Stimulated activated CD4-positive, alpha-beta T cell treated with anti-CD3 and anti-CD28 coated beads, Interleukin-4, amount 100 ng/mL, for 1 hour (primary cell): ENCODE data around the gene XK.
"Not testable (repeated sequence)": the region's sequence is repeated elsewhere in the genome, so short reads cannot be mapped to it uniquely, and the experiment has no call there.

Experiments used
- DNase-seq: peaks from one replicate; pipeline ENCODE4 v3.0.0-alpha.2; 2020

XK gene

DNA sequence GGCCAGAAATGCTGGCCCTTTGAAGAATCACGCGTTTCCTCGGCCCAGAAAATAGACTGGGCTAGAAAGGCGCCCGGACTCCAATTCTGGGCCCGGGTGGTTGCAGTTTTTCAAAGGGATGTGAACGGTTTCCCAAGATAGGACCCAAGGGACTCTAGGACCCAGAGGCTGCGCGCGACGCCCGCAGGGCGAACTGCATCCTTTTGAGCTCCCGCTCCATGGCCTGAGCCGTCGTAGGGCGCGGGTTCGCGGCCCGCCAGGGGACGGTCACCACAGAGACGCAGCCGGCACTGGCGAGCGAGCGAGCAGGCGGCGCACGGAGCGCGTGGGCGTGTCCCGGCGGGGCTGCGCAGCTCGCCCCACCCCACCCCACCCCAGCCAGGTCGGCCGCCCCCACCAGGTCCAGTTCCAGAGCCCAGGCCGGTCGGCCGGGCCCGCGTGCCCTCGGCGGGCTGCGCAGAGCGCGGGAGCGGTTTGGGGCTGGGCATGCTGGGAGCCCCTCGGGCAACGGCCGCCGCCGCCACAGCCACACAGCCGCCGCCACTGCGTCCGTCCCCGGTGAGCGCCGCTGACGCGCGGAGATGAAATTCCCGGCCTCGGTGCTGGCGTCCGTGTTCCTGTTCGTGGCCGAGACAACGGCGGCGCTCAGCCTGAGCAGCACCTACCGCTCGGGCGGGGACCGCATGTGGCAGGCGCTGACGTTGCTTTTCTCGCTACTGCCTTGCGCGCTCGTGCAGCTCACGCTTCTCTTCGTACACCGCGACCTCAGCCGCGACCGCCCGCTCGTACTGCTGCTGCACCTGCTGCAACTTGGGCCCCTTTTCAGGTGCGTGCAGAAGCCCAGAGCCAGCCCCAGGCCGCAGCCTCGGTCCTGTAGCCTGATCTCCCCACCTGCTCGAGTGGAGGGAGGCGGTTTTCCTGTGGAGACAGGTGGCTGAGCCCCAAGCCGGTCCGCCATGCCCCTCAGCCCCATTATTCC, at the start of gene XK:
TSS of gene XK (plus strand) at position 411 of the 979 bp plus-strand sequence. CDS start at position 582, 171 bp downstream.
- DNase-seq: peak; percentile 33

- DNase-seq: no peak
Measured at GRCh38 chrX:37638047-37638446, 47.5 kb upstream of the XK start.

- no peak for DNase-seq
Measured at GRCh38 chrX:37640142-37640541, 45.4 kb upstream of the XK start.

DNA sequence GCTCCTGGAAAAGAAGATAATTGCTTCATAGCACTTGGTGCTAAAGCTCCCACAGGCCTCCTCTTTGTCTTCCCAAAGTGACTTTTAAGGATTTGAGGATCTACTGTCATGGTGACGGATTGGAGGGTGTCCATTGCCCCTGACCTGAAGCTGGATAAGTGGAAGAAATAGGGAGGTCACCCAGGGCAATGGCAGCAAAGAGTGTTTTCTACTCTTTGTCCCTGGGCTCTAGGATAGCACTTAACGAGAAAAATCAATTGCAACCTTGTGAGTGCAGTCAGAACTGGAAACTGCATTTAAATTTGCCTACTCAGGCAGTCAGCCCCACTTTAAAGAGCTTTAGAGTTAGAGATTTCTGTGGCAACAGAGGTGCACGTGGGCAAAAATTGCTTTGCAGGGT, 43.7 kb upstream of the XK start:
- no peak for DNase-seq

DNA sequence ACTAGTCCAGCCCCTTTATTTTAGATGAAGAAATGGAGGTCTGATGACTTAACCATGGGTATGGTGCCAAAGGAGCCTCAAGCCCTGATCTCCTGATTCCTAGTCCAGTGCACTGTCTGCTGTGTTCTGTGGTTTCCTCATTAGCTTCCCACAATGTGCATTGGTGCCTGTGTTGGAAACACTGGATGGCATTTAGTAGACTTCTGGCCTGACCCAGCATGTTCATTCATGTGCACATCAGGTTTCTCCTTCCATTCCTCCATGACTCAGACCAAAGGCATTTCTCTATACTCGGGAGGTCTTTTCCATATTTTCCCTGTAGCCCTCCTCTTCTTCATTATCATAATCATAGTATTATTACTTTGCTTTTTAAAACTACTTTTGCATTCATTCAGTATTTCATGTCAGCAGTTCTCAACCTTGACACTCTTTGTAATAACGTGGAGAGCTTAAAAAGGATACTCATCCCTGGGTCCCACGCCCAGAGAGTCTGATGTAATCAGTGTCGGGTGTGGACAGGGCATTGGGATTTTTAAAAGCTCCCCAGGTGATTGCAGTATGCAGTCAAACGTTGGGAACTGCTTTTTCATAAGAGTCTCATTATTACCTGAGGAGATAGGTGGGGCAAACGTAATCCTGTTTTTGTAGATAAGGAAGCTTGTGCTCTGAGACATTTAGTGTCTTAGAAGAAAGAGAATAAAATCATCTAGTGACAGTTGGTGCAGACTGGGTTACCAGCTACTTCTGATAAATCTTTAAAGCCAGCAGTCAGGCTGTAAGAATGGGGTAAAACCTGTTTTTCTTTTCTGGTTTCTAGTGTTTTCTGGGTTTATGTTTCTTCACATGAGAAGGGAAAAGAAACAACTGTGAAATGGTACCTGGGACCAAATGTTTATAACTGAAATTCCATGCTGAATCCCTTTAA, 40.9 kb upstream of the XK start:
- no peak for DNase-seq

DNA sequence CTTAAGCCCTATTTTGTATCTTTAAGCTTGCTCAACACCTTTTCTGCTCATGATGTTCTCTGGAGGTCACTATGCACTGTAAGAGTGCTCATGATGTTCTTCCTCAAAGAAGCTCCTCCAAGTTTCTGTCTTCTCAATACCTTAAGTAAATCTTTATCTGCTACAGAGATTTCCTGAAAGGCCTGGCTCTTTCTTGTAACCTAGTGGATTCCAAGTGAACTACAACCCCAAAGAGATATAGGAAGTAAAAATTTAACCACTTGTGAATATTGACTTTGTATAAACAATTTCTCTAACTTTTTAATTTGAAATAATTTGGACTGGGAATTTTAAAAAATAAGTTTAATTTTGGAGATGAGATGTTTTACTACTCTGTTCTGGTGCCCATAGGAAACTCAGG, 39.3 kb upstream of the XK start:
- no peak for DNase-seq

GRCh38 chrX:37650879-37651278, 34.7 kb upstream of the XK start:
- DNase-seq: not testable (repeated sequence)

- no peak for DNase-seq
Measured at GRCh38 chrX:37651921-37652452, 33.6 kb upstream of the XK start.

- DNase-seq: no peak
Measured at GRCh38 chrX:37652589-37653231, 32.9 kb upstream of the XK start.

GRCh38 chrX:37653397-37654085, 32.0 kb upstream of the XK start:
- no peak for DNase-seq

- no peak for DNase-seq
Measured at GRCh38 chrX:37658343-37659030, 27.1 kb upstream of the XK start.

DNA sequence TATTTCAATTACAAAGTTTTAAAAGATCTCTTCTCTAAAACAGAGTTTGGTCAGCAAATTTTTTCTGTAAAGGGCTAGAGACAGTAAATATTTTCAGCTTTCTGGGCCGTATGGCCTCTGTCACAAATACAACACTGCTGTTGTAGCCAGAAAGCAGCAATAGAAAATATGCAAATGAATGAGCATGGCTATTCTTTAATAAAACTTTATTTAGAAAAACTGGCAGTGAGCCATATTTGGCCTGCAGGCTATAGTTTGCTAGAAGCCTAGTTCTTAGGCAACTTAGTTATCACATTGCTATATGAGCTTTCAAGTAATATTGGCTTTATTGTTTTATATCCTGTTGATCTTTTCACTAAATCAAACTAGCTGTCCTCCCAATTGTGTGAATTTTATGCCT, 26.5 kb upstream of the XK start:
- DNase-seq: no peak

DNA sequence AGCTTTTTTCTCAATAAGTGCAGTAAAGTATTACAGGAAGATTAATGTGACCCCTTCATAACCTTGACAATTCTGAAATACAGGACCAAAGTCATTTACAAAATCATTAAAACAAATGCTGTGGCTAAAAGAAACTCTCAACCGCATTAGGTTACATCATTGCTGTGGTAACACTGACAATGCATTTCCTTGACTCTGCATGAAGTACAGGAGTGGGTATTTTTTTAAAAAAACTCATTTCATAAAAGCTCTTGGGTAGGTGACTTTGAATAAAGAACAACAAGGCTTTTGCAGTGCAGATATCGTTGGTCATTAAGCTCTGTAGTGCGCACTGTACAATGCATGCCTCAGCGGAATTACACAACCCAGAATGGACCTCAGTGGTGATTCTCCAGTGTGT, 23.4 kb upstream of the XK start:
- no peak for DNase-seq

DNA sequence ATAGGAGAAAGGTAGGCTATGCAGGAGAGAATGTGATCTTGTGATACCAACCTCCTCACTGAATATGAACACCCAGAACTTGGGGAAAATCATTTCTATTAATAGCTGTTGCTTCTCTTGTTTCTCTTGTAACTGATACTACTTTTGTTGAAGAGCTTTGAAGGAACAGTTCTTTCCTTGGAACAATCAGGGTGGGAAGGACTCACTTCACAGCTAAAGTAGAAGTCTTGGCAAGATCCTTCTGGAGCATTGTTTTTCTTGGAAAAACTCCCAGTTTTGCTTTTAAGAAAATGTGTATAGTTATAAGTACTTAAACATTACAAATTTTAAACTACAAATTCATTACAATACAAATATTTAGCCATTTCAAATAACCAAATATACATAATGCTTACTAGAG, 19.1 kb upstream of the XK start:
- no peak for DNase-seq

- no peak for DNase-seq
Measured at GRCh38 chrX:37667141-37667540, 18.4 kb upstream of the XK start.

DNA sequence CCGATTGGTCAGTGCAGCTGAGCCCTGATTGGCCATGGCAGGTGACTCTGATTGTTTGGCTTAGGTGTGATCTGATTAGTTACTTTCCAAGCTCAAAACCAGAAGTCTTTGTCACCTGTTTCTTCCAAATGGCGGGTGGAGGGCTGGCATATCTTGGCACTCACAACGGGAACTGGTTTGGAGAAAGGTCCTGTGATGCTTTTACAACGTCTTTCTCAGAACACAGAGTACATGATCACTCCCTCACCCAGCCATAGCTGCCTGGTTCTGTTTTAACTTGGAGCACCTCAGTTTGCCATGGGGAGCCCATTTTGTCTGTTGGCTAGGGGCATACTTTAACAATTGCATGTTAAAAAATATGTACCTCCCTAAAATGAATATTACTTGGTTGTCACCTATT, 13.0 kb upstream of the XK start:
- DNase-seq: no peak

GRCh38 chrX:37676811-37677210, 8.8 kb upstream of the XK start:
- DNase-seq: no peak

GRCh38 chrX:37677243-37677642, 8.3 kb upstream of the XK start:
- DNase-seq: no peak

DNA sequence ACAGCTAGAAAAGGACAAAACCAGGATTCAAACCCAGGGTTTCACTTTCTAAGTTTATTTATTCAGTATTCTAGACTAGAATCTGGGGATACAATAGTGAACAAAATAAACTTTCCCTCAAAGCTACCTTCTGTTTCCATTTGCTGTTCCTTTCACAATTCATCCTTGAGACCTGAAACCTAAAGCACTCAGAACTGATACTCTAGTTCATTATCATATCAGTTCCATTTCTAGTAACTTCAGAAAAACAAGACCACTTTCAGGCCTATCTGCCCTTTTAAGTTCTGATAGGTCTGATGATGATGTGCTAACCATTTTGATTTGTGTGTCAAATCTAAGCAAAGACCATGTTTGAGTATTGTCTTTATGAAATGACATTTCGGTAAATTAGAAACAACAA, 7.8 kb upstream of the XK start:
- no peak for DNase-seq

DNA sequence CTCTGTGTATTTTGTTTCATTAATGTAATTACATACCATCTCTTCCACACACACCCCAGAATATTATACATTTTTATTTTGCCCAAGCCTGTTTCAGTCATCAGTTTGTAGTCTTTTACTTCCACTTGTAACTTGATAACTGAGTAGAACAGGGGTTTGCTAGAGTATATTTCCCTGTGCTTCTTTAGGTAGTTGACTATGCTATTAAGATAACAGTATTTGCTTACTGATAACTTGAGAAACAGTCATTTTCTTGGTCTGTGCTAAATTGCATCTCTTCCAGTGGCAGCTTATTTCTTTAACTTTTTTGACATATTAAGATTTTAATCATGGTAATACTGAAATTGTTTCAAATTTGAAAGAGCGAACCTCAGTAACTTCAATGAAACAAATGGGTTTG, 7.0 kb upstream of the XK start:
- no peak for DNase-seq

DNA sequence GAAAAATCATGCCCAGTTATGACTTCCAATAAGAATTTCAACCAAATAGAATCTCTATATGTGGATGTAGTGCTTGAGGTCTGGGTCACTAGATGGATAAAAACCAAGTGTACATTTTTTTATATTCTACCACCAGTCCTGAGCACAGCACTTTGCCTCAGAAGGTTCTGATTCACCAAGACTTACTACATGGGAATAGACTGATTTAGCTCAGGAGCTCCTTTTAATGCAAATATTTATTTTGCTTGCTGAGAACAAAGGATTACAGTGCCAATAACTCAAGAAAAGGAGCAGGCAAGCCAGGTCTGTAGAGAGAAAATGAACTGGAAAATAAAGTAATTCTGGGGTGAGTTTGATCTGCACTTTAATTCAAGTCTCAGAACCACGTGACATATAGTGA, 6.4 kb upstream of the XK start:
- no peak for DNase-seq

DNA sequence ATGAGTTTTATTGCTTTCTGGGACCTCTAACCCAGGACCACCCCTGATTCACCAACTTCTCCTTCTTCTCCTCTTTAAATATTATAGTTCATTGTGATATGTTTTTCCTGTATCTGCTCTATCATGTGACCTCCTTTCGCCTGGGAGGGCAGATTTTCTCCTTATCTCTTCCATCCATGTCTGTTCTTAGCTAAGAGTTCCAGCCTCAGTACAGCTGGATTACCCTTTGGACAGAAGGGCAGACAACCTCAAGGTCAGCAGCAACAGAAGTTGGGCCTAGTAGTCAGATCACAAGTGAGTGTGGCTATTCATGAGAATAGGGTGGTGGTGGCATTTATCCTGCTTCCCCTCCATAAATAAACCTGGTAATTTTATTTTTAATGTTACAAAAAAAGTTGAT, 5.7 kb upstream of the XK start:
- no peak for DNase-seq
